Loucy (cell line): Measurements from ENCODE around the gene CERS5.

Source experiments
- EZH2phosphoT487 ChIP-seq: fragments of 200-600 bp; IDR thresholded peaks from 2 replicates; pipeline ENCODE4 v1.6.1; 2018; ENCODE audit warnings: antibody characterized with exemption, mild to moderate bottlenecking, moderate library complexity, borderline replicate concordance
- TF ChIP-seq, protein P1 (sequence below): fragments of 200-600 bp; sonication (generic); conservative IDR thresholded peaks from 2 replicates; pipeline ENCODE4 v1.5.1; 2014; ENCODE audit warnings: mild to moderate bottlenecking, antibody characterized with exemption, low read length

DNA sequence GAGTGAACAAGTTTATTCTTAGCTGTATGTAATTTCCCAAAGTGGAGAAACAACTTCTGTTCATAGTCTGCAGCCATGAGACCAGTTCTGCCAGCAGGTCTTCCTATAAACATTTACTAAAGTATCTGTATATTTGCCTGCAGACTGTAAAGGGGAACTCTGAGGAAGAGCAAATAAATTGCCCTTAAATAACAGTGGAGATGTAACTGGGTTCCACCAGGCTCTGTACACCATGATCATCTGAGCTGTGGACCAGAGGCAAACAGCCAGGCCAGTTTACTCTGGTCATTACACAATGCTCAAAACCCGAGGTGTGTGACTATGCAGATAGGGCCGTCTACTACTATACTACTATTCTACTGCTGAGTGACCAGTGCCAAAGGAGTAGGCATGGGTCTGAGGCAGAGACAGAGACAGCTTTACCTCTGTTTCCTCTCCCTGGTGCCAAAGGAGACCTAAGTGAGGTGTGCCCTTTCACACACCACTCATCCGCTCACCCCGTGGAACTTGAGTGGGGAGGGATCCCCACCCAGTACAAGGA lies 21.1 kb upstream of the CERS5 start:
- TF ChIP-seq, protein P1, sequence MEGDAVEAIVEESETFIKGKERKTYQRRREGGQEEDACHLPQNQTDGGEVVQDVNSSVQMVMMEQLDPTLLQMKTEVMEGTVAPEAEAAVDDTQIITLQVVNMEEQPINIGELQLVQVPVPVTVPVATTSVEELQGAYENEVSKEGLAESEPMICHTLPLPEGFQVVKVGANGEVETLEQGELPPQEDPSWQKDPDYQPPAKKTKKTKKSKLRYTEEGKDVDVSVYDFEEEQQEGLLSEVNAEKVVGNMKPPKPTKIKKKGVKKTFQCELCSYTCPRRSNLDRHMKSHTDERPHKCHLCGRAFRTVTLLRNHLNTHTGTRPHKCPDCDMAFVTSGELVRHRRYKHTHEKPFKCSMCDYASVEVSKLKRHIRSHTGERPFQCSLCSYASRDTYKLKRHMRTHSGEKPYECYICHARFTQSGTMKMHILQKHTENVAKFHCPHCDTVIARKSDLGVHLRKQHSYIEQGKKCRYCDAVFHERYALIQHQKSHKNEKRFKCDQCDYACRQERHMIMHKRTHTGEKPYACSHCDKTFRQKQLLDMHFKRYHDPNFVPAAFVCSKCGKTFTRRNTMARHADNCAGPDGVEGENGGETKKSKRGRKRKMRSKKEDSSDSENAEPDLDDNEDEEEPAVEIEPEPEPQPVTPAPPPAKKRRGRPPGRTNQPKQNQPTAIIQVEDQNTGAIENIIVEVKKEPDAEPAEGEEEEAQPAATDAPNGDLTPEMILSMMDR = no peak
- TF ChIP-seq EZH2phosphoT487 = no peak
